ENCODE data around the gene TPK1. TPM values are rescaled to one million over a fixed set of nuclear protein-coding genes. Genes with fewer than 3 reads are reported as not detected.

The TPK1 gene
- 4.8 and 14.5 TPM in 2 replicates for total RNA-seq (ENCODE audit: low replicate concordance)

DNA sequence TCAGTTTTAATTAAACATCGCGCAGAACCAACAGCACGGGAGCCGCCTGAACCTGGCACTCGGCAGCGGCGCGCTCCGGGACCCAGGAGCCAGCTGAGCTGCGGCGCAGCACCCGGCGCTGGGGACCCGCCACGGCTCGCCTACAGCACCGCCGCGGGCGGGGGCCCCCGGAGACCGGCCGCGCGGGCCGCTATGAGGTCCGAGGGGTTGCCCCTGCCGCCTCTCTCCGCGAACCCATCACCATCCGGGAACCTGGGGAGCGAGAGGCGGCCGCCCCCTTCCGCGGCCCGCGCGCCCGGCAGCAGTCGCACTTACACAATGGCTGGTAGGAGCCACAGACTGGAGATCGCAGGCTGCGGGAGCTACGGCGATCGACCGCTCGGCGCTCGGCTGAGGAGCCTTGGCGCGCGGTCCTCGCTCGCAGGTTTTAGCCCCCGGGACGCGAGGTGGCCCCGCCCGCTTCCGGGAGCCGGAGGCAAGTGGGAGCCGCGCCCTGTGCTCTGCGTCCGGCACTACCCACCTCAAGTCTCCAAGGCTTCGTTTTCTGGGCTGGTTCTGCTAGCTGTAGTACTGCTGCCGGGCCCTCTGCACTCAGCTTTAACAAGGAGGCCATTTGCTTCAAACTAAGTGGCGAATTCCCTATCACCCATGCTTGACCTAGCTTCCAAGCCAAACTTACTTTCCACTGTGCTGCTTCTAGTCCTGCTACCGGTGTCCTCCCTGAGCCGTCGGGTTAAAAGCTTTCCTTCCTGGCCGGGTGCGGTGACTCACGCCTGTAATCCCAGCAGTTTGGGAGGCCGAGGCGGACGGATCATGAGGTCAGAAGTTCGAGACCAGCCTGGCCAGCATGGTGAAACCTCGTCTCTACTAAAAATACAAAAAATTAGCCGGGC lies at the start of gene TPK1:
Gene TPK1 (minus strand): TSS at position 402 of the 893 bp plus-strand sequence. CDS start 451 bp downstream, outside the sequence.
- H3K4me1 Mint-ChIP-seq = peaks cover 3% of the 10 kb centered on the region
- Histone ChIP-seq H2AFZ (replicated peaks) (peak within 1 kb of the TSS; percentile 97), H3K4me1 (peaks cover 5% of the 10 kb centered on the region), H3K27ac (no peak within 1 kb of the TSS), H4K20me1 (ENCODE audit: low read depth) (no peaks in the 10 kb centered on the region), H3K27me3 (peaks cover 10% of the 10 kb centered on the region), H3K79me2 (ENCODE audit: low read depth) (no peaks in the 10 kb centered on the region), H3K4me3 (peak within 1 kb of the TSS; percentile 86), H3K36me3 (no peaks in the 10 kb centered on the region), H3K9me3 (ENCODE audit: low read depth) (no peaks in the 10 kb centered on the region), H3K9ac (peak within 1 kb of the TSS; percentile 63), H3K4me2 (peak within 1 kb of the TSS; percentile 93), H3F3A (ENCODE audit: low read depth) (peaks cover 15% of the 10 kb centered on the region)
- peak within 1 kb of the TSS; percentile 96 for H3K27ac Mint-ChIP-seq
- peak; percentile 93 for DNase-seq (ENCODE audit: low spot score)
- no peak for TF ChIP-seq EZH2 (IDR thresholded peaks at IDR 0.05)
- no peak for TF ChIP-seq EZH2phosphoT487 (IDR thresholded peaks at IDR 0.05)
- TF ChIP-seq, protein P1, sequence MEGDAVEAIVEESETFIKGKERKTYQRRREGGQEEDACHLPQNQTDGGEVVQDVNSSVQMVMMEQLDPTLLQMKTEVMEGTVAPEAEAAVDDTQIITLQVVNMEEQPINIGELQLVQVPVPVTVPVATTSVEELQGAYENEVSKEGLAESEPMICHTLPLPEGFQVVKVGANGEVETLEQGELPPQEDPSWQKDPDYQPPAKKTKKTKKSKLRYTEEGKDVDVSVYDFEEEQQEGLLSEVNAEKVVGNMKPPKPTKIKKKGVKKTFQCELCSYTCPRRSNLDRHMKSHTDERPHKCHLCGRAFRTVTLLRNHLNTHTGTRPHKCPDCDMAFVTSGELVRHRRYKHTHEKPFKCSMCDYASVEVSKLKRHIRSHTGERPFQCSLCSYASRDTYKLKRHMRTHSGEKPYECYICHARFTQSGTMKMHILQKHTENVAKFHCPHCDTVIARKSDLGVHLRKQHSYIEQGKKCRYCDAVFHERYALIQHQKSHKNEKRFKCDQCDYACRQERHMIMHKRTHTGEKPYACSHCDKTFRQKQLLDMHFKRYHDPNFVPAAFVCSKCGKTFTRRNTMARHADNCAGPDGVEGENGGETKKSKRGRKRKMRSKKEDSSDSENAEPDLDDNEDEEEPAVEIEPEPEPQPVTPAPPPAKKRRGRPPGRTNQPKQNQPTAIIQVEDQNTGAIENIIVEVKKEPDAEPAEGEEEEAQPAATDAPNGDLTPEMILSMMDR (IDR thresholded peaks at IDR 0.05) = no peak
- peaks cover 4% of the 10 kb centered on the region for H3K27me3 Mint-ChIP-seq (ENCODE audit: insufficient read depth, low read depth)
- H3K36me3 Mint-ChIP-seq = no peaks in the 10 kb centered on the region
- peaks cover 5% of the 10 kb centered on the region for H3K9me3 Mint-ChIP-seq
- peak within 1 kb of the TSS; percentile 95 for H3K4me3 Mint-ChIP-seq

DNA sequence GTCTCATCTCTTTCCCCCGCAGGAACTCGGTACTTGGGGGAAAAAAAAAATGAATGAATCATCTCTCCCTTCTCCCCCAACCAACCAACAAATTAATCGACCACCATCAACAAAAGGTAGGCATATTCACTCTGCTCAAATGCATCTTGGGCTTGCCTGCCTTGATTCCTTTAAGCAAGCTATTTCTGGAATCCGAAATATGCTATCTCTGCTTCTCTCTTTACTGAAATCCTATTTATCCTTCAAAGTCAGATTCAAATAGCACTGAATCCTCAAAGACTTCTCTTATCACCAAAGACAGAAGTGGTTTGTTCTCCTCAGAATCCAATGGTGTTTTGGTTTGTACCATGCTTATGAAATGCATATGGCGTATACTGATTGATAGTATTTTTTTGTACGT lies 49.6 kb upstream of the TPK1 start:
- Histone ChIP-seq H3K27me3 (no peaks in the 10 kb centered on the region), H3K27ac (no peak overlapping the region), H3K79me2 (ENCODE audit: low read depth) (no peaks in the 10 kb centered on the region), H3K36me3 (no peaks in the 10 kb centered on the region), H3F3A (ENCODE audit: low read depth) (no peaks in the 10 kb centered on the region), H3K9me3 (ENCODE audit: low read depth) (no peaks in the 10 kb centered on the region), H3K4me1 (peaks cover 7% of the 10 kb centered on the region), H3K9ac (no peak overlapping the region), H3K4me2 (no peak overlapping the region), H3K4me3 (no peak overlapping the region), H2AFZ (replicated peaks) (peak overlapping the region; percentile 12), H4K20me1 (ENCODE audit: low read depth) (no peaks in the 10 kb centered on the region)
- peak; percentile 6 for DNase-seq (ENCODE audit: low spot score)
- peak overlapping the region; percentile 1 for H3K27ac Mint-ChIP-seq
- H3K27me3 Mint-ChIP-seq (ENCODE audit: insufficient read depth, low read depth) = peaks cover 2% of the 10 kb centered on the region
- no peak overlapping the region for H3K4me3 Mint-ChIP-seq
- H3K9me3 Mint-ChIP-seq = no peaks in the 10 kb centered on the region
- H3K36me3 Mint-ChIP-seq = no peaks in the 10 kb centered on the region
- TF ChIP-seq, protein P1 (IDR thresholded peaks at IDR 0.05) = no peak
- no peak for TF ChIP-seq EZH2phosphoT487 (IDR thresholded peaks at IDR 0.05)
- TF ChIP-seq EZH2 (IDR thresholded peaks at IDR 0.05) = no peak
- H3K4me1 Mint-ChIP-seq = peaks cover 4% of the 10 kb centered on the region

DNA sequence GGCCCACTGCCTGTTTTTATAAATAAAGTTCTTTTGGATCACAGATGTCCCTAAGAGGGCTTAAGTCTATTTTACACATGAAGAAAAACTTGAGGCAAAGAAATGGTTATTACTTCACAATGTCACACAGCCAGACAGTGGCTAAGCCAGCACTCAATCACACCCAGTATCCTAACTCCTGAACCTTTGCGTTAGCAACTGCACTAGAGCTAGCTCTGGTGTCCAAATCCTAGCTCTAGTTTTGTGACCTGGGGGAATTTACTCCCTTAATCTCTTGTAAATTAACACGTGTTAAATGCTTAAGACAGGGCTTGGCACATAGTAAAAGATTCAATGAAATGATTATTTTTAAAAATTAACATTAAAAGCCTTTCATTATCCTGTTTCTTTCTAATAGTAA lies 49.0 kb upstream of the TPK1 start:
- H3K4me3 ChIP-seq = no peak overlapping the region
- H3K4me1 ChIP-seq = peaks cover 7% of the 10 kb centered on the region
- no peak overlapping the region for H3K4me3 Mint-ChIP-seq
- no peaks in the 10 kb centered on the region for H3K27me3 ChIP-seq
- H3K9me3 ChIP-seq (ENCODE audit: low read depth) = no peaks in the 10 kb centered on the region
- H3K27ac Mint-ChIP-seq = no peak overlapping the region
- H3K36me3 ChIP-seq = no peaks in the 10 kb centered on the region
- H4K20me1 ChIP-seq (ENCODE audit: low read depth) = no peaks in the 10 kb centered on the region
- H3K27ac ChIP-seq = no peak overlapping the region
- peak overlapping the region; percentile 12 for H2AFZ ChIP-seq (replicated peaks)
- H3F3A ChIP-seq (ENCODE audit: low read depth) = no peaks in the 10 kb centered on the region
- no peak overlapping the region for H3K9ac ChIP-seq
- no peaks in the 10 kb centered on the region for H3K9me3 Mint-ChIP-seq
- peaks cover 4% of the 10 kb centered on the region for H3K27me3 Mint-ChIP-seq (ENCODE audit: insufficient read depth, low read depth)
- no peaks in the 10 kb centered on the region for H3K79me2 ChIP-seq (ENCODE audit: low read depth)
- TF ChIP-seq EZH2phosphoT487 (IDR thresholded peaks at IDR 0.05) = no peak
- TF ChIP-seq, protein P1 (IDR thresholded peaks at IDR 0.05) = no peak
- TF ChIP-seq EZH2 (IDR thresholded peaks at IDR 0.05) = no peak
- DNase-seq (ENCODE audit: low spot score) = no peak
- H3K4me1 Mint-ChIP-seq = peaks cover 4% of the 10 kb centered on the region
- H3K36me3 Mint-ChIP-seq = no peaks in the 10 kb centered on the region
- no peak overlapping the region for H3K4me2 ChIP-seq

Data from neural progenitor cell (in vitro differentiated cells).